Panc1 (cell line): Measurements from ENCODE around the gene WDR7. TPM values are rescaled to one million over a fixed set of nuclear protein-coding genes. Genes with fewer than 3 reads are reported as not detected.

Source experiments
- ATAC-seq: fragments of 200-7000 bp; cut with Tn5 transposase; 2 replicates; pipeline ENCODE4 v1.9.1; 2020; ENCODE audit warnings: mild to moderate bottlenecking, moderate library complexity
- BruUV-seq: library from RNA; stranded (reverse); fragments of 400-500 nt; replicated peaks from 2 replicates; lab custom pipeline; 2021; lab: Mats Ljungman, UMichigan
- CTCF ChIA-PET: fragments of 300-600 bp; sonication (Branson Sonifier 250); formaldehyde crosslinking; loops from one replicate; lab custom pipeline; 2022; ENCODE audit warnings: antibody characterized with exemption; lab: Charles Lee
- POLR2A ChIA-PET: fragments of 300-600 bp; sonication (Branson Sonifier 250); formaldehyde crosslinking; loops from one replicate; lab custom pipeline; 2022; ENCODE audit warnings: antibody characterized with exemption; lab: Charles Lee
- DNase-seq: peaks from one replicate; pipeline ENCODE4 v3.0.0-alpha.2; 2010; ENCODE audit warnings: low read depth, low spot score
- H3K27ac ChIP-seq: 2 replicates; pipeline ENCODE4 v1.5.1; 2011; ENCODE audit warnings: mild to moderate bottlenecking, low read length, inconsistent platforms
- H3K27me3 ChIP-seq: fragments of 200-500 bp; sonication (Bioruptor generic); 2 replicates; pipeline ENCODE4 v1.6.0; 2014; ENCODE audit warnings: low read length, inconsistent platforms; ENCODE audit not compliant: control insufficient read depth, insufficient read depth
- H3K36me3 ChIP-seq: fragments of 200-500 bp; sonication (Bioruptor generic); 2 replicates; pipeline ENCODE4 v1.5.1; 2014; ENCODE audit warnings: inconsistent platforms, mild to moderate bottlenecking, low read length, moderate library complexity; ENCODE audit not compliant: control insufficient read depth, insufficient read depth
- H3K4me1 ChIP-seq: 2 replicates; pipeline ENCODE4 v1.5.1; 2011; ENCODE audit warnings: inconsistent platforms, mild to moderate bottlenecking, low read length, moderate library complexity; ENCODE audit not compliant: control insufficient read depth, insufficient read depth
- H3K4me3 ChIP-seq, 2 experiments: 2 replicates each; pipeline ENCODE4 v1.5.1; 2011 to 2012; ENCODE audit warnings: low read depth in 2 of 2, low read length in 2 of 2, mild to moderate bottlenecking in 2 of 2, inconsistent platforms in 1 of 2, moderate library complexity in 1 of 2
- H3K9me3 ChIP-seq: fragments of 200-500 bp; sonication (Bioruptor generic); 2 replicates; pipeline ENCODE4 v1.5.1; 2014; ENCODE audit warnings: low read depth, mild to moderate bottlenecking, inconsistent platforms, low read length, moderate library complexity; ENCODE audit not compliant: control insufficient read depth, insufficient read depth
- CTCF ChIP-seq: fragments of 450-650 bp; IDR thresholded peaks from 2 replicates; pipeline ENCODE4 v1.5.1; 2017; ENCODE audit warnings: mild to moderate bottlenecking
- POLR2AphosphoS5 ChIP-seq: IDR thresholded peaks from 2 replicates; pipeline ENCODE4 v1.6.1; 2012; ENCODE audit warnings: mild to moderate bottlenecking, low read depth, low read length, moderate library complexity
- SIN3A ChIP-seq: IDR thresholded peaks from 2 replicates; pipeline ENCODE4 v1.6.1; 2012; ENCODE audit warnings: low read depth, mild to moderate bottlenecking, low read length, moderate library complexity, borderline replicate concordance; ENCODE audit not compliant: insufficient read depth
- TCF7L2 ChIP-seq: IDR thresholded peaks from 2 replicates; pipeline ENCODE4 v1.6.1; 2011; ENCODE audit warnings: mild to moderate bottlenecking, low read depth, low read length, inconsistent platforms
- in situ Hi-C: cut with HindIII; loops from 2 replicates; pipeline ENCODE4 v1.10.0; 2016; ENCODE audit warnings: low sequenced_read_pairs, low pct_unique_long_range_greater_than_20kb
- intact Hi-C: fragments of 100-400 bp; cut with micrococcal nuclease; formaldehyde crosslinking; loops from one replicate; pipeline ENCODE4 v1.10.0; 2022; ENCODE audit not compliant: unreplicated experiment
- total RNA-seq: library from RNA; stranded (reverse); gene quantifications from one replicate; pipeline ENCODE4 v1.2.1, GENCODE V29; 2021; ENCODE audit not compliant: unreplicated experiment
- TF ChIP-seq, protein P1 (sequence below), 2 experiments: IDR thresholded peaks; 2 replicates each; pipeline ENCODE4 v1.6.1; 2011 to 2012; ENCODE audit warnings: low read depth in 2 of 2, control low read depth in 1 of 2, low read length in 1 of 2, mild to moderate bottlenecking in 1 of 2, moderate library complexity in 1 of 2; ENCODE audit not compliant: insufficient read depth in 1 of 2

The WDR7 gene
- total RNA-seq, 1 experiment from 2014 or later: 12.3 TPM

DNA sequence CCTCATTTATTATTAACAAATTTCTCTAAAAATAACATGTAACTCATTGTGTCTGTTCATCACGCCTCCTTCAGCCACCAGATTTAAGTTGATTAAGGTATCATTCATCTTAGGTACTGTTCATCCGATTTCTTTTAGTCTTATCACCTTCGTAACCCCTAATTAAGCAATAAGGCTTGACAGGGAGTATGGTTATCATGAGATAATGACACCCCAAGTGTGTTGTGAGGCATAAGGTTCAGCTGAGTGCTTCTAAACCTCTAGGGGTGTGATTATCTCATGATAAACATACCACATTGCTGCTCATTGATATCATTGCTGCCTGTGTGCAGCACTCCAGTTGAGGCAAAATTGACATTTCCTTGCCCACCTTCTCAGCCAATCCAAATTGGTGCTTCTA lies 336.9 kb downstream of the WDR7 start:
- BruUV-seq: no TSS peak
- no peaks in the 10 kb centered on the region for H3K27me3 ChIP-seq
- TF ChIP-seq CTCF: no peak
- TF ChIP-seq POLR2AphosphoS5: no peak
- TF ChIP-seq, protein P1, sequence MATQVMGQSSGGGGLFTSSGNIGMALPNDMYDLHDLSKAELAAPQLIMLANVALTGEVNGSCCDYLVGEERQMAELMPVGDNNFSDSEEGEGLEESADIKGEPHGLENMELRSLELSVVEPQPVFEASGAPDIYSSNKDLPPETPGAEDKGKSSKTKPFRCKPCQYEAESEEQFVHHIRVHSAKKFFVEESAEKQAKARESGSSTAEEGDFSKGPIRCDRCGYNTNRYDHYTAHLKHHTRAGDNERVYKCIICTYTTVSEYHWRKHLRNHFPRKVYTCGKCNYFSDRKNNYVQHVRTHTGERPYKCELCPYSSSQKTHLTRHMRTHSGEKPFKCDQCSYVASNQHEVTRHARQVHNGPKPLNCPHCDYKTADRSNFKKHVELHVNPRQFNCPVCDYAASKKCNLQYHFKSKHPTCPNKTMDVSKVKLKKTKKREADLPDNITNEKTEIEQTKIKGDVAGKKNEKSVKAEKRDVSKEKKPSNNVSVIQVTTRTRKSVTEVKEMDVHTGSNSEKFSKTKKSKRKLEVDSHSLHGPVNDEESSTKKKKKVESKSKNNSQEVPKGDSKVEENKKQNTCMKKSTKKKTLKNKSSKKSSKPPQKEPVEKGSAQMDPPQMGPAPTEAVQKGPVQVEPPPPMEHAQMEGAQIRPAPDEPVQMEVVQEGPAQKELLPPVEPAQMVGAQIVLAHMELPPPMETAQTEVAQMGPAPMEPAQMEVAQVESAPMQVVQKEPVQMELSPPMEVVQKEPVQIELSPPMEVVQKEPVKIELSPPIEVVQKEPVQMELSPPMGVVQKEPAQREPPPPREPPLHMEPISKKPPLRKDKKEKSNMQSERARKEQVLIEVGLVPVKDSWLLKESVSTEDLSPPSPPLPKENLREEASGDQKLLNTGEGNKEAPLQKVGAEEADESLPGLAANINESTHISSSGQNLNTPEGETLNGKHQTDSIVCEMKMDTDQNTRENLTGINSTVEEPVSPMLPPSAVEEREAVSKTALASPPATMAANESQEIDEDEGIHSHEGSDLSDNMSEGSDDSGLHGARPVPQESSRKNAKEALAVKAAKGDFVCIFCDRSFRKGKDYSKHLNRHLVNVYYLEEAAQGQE (IDR thresholded peaks at IDR 0.05; ENCODE audit: insufficient read depth in 1 of 2, low read depth in 2 of 2, low read length in 1 of 2): no peak
- TF ChIP-seq TCF7L2: no peak
- TF ChIP-seq SIN3A: no peak
- H3K4me3 ChIP-seq: no peak overlapping the region
- CTCF ChIA-PET: no interaction called here
- DNase-seq (no peak), ATAC-seq (no peak)
- H3K27ac ChIP-seq: no peak overlapping the region
- H3K36me3 ChIP-seq: no peaks in the 10 kb centered on the region
- POLR2A ChIA-PET: no interaction called here
- in situ Hi-C loops (no loop called here), intact Hi-C loops (no loop called here)
- H3K9me3 ChIP-seq: no peaks in the 10 kb centered on the region
- H3K4me1 ChIP-seq: no peaks in the 10 kb centered on the region

GRCh38 chr18:56990678-56991077 lies 339.5 kb downstream of the WDR7 start:
- H3K4me3 ChIP-seq: no peak overlapping the region
- TF ChIP-seq CTCF (no peak), POLR2AphosphoS5 (no peak), SIN3A (no peak), TCF7L2 (no peak)
- TF ChIP-seq, protein P1 (IDR thresholded peaks at IDR 0.05; ENCODE audit: insufficient read depth in 1 of 2, low read depth in 2 of 2, low read length in 1 of 2): no peak
- no peak overlapping the region for H3K27ac ChIP-seq
- in situ Hi-C loops: no loop called here
- no peaks in the 10 kb centered on the region for H3K4me1 ChIP-seq
- BruUV-seq: no TSS peak
- ChIA-PET POLR2A (no interaction called here), CTCF (no interaction called here)
- ATAC-seq (no peak), DNase-seq (no peak)
- H3K36me3 ChIP-seq: no peaks in the 10 kb centered on the region
- no peaks in the 10 kb centered on the region for H3K9me3 ChIP-seq
- intact Hi-C loops: no loop called here
- no peaks in the 10 kb centered on the region for H3K27me3 ChIP-seq
